Endodermal cell (in vitro differentiated cells): ENCODE data around the gene GRIK4. TPM values are rescaled to one million over a fixed set of nuclear protein-coding genes. Genes with fewer than 3 reads are reported as not detected.

Source experiments
- DNase-seq: peaks from one replicate; pipeline ENCODE4 v3.0.0-alpha.2; 2017
- H3K27ac ChIP-seq: 2 replicates; pipeline ENCODE4 v1.5.1; 2013; ENCODE audit warnings: mild to moderate bottlenecking, low read depth, low read length, moderate library complexity
- H3K27me3 ChIP-seq: 2 replicates; pipeline ENCODE4 v1.6.1; 2013; ENCODE audit warnings: mild to moderate bottlenecking, low read length, moderate library complexity; ENCODE audit not compliant: insufficient read depth, control insufficient read depth, poor library complexity, severe bottlenecking
- H3K36me3 ChIP-seq: 2 replicates; pipeline ENCODE4 v1.7.0; 2013; ENCODE audit warnings: mild to moderate bottlenecking, low read length, moderate library complexity; ENCODE audit not compliant: control insufficient read depth, insufficient read depth
- H3K4me1 ChIP-seq: one replicate; pipeline ENCODE4 v1.7.0; 2013; ENCODE audit warnings: low read length; ENCODE audit not compliant: control insufficient read depth, insufficient read depth
- H3K4me3 ChIP-seq: 2 replicates; pipeline ENCODE4 v1.5.1; 2013; ENCODE audit warnings: mild to moderate bottlenecking, low read length, moderate library complexity
- H3K9ac ChIP-seq: 2 replicates; pipeline ENCODE4 v1.6.1; 2013; ENCODE audit warnings: mild to moderate bottlenecking, low read length, moderate library complexity; ENCODE audit not compliant: poor library complexity, severe bottlenecking; ENCODE audit errors: extremely low read depth
- H3K9me3 ChIP-seq: 2 replicates; pipeline ENCODE4 v1.6.1; 2013; ENCODE audit warnings: mild to moderate bottlenecking, low read length, moderate library complexity; ENCODE audit not compliant: control insufficient read depth
- H3K27ac Mint-ChIP-seq: 2 replicates; pipeline ENCODE4 v1.8.0; 2020; ENCODE audit warnings: mixed read lengths
- H3K27me3 Mint-ChIP-seq: 2 replicates; pipeline ENCODE4 v1.8.0; 2021; ENCODE audit warnings: mild to moderate bottlenecking, mixed read lengths; ENCODE audit not compliant: insufficient read depth
- H3K36me3 Mint-ChIP-seq: 2 replicates; pipeline ENCODE4 v1.8.0; 2020; ENCODE audit warnings: low read depth, mixed read lengths
- H3K4me1 Mint-ChIP-seq: 2 replicates; pipeline ENCODE4 v1.8.0; 2020; ENCODE audit warnings: mixed read lengths
- H3K4me3 Mint-ChIP-seq: 2 replicates; pipeline ENCODE4 v1.8.0; 2020; ENCODE audit warnings: mild to moderate bottlenecking, moderate library complexity, mixed read lengths
- H3K9me3 Mint-ChIP-seq: 2 replicates; pipeline ENCODE4 v1.8.0; 2020; ENCODE audit warnings: mild to moderate bottlenecking, mixed read lengths
- CTCF ChIP-seq: fragments of 200-600 bp; sonication (generic); conservative IDR thresholded peaks from 2 replicates; pipeline ENCODE4 v1.5.0; 2021; ENCODE audit warnings: antibody characterized with exemption, mild to moderate bottlenecking
- WGBS, 2 experiments: methylation state at CpG; one replicate each; pipeline versions ENCODE4 v1.1.5 to v1.1.7; 2013; ENCODE audit warnings: missing lambda C conversion rate in 2 of 2, mixed read lengths in 1 of 2; ENCODE audit not compliant: insufficient coverage in 1 of 2, insufficient read length in 1 of 2; 5-methylcytosine and 5-hydroxymethylcytosine counted together
- total RNA-seq, 2 donors: library from RNA; stranded (reverse); fragmentation: NEBNext Ultra II Directional in 1 of 2; extraction: Animal tissue kit (Norgen Biotek cat#: 25700) in 1 of 2; gene quantifications; 2 replicates in 1 of 2; 3 replicates in 1 of 2; pipeline ENCODE4 v1.2.1, GENCODE V29; 2021

The GRIK4 gene
- total RNA-seq, 2 donors from 2014 or later: 1.7 to 3.5 TPM

- H3K27ac Mint-ChIP-seq: peak overlapping the region; percentile 46
- H3K36me3 ChIP-seq: no peaks in the 10 kb centered on the region
- peaks cover 5% of the 10 kb centered on the region for H3K36me3 Mint-ChIP-seq
- 62 to 75% methylated on average over 2 of the region's 2 CpGs for WGBS, 2 experiments
- no peak overlapping the region for H3K4me3 ChIP-seq
- TF ChIP-seq CTCF: no peak
- peaks cover 36% of the 10 kb centered on the region for H3K4me1 Mint-ChIP-seq
- H3K9ac ChIP-seq: no peak overlapping the region
- H3K27ac ChIP-seq: no peak overlapping the region
- no peaks in the 10 kb centered on the region for H3K27me3 Mint-ChIP-seq
- no peaks in the 10 kb centered on the region for H3K9me3 Mint-ChIP-seq
- H3K4me3 Mint-ChIP-seq: no peak overlapping the region
- peaks cover 8% of the 10 kb centered on the region for H3K4me1 ChIP-seq
- H3K9me3 ChIP-seq: no peaks in the 10 kb centered on the region
- no peak for DNase-seq
- H3K27me3 ChIP-seq: no peaks in the 10 kb centered on the region
These were observed 17.0 kb upstream of the GRIK4 start for GRCh38 chr11:120494595-120494994.

- Mint-ChIP-seq H3K4me1 (peaks cover 63% of the 10 kb centered on the region), H3K27ac (no peak overlapping the region), H3K27me3 (no peaks in the 10 kb centered on the region), H3K36me3 (no peaks in the 10 kb centered on the region), H3K4me3 (no peak overlapping the region), H3K9me3 (no peaks in the 10 kb centered on the region)
- no peak for DNase-seq
- Histone ChIP-seq H3K27ac (no peak overlapping the region), H3K9me3 (no peaks in the 10 kb centered on the region), H3K4me3 (no peak overlapping the region), H3K4me1 (peaks cover 13% of the 10 kb centered on the region), H3K36me3 (no peaks in the 10 kb centered on the region), H3K9ac (no peak overlapping the region), H3K27me3 (no peaks in the 10 kb centered on the region)
- no peak for TF ChIP-seq CTCF
- 89 to 92% methylated on average over 7 to 8 of the region's 8 CpGs for whole genome bisulfite sequencing, 2 experiments
These were observed 12.5 kb upstream of the GRIK4 start for GRCh38 chr11:120499088-120499487.

- TF ChIP-seq CTCF: no peak
- peaks cover 9% of the 10 kb centered on the region for H3K4me1 ChIP-seq
- no peak overlapping the region for H3K9ac ChIP-seq
- WGBS, 2 experiments: 93 to 94% methylated on average over 3 to 5 of the region's 5 CpGs
- no peaks in the 10 kb centered on the region for H3K9me3 ChIP-seq
- H3K27ac ChIP-seq: no peak overlapping the region
- H3K4me3 Mint-ChIP-seq: no peak overlapping the region
- H3K9me3 Mint-ChIP-seq: no peaks in the 10 kb centered on the region
- no peak for DNase-seq
- no peaks in the 10 kb centered on the region for H3K36me3 Mint-ChIP-seq
- no peak overlapping the region for H3K27ac Mint-ChIP-seq
- H3K4me3 ChIP-seq: no peak overlapping the region
- no peaks in the 10 kb centered on the region for H3K27me3 ChIP-seq
- no peaks in the 10 kb centered on the region for H3K36me3 ChIP-seq
- H3K27me3 Mint-ChIP-seq: no peaks in the 10 kb centered on the region
- H3K4me1 Mint-ChIP-seq: peaks cover 59% of the 10 kb centered on the region
These were observed 11.7 kb upstream of the GRIK4 start for GRCh38 chr11:120499859-120500258.
